Naive thymus-derived CD8-positive, alpha-beta T cell (primary cell): Measurements from ENCODE around the gene EIF4E1B. TPM values are rescaled to one million over a fixed set of nuclear protein-coding genes. Genes with fewer than 3 reads are reported as not detected.

Experiments
- ATAC-seq, 2 donors: fragments of 150-1000 bp; cut with Tn5 transposase in 1 of 2; sonication (Bioruptor Pico), chemical (Tn5 transposase) in 1 of 2; 1 replicate in 1 of 2; 2 replicates in 1 of 2; pipeline ENCODE4 v1.10.0; 2021; ENCODE audit warnings: mild to moderate bottlenecking in 2 of 2, moderate library complexity in 2 of 2
- POLR2A ChIA-PET: fragments of 350-600 bp; sonication (Branson Sonifier 250); formaldehyde crosslinking; loops from one replicate; lab custom pipeline; 2021; ENCODE audit warnings: antibody characterized with exemption; lab: Charles Lee
- DNase-seq, 10 donors: peaks; one replicate each; pipeline versions ENCODE4 v3.0.0 to v3.0.0-alpha.2; 2020 to 2022
- H3K27ac Mint-ChIP-seq, 10 donors: one replicate each; pipeline ENCODE4 v1.8.0; 2020 to 2022; ENCODE audit warnings: mild to moderate bottlenecking in 10 of 10, mixed read lengths in 10 of 10, moderate library complexity in 4 of 10, inconsistent platforms in 1 of 10
- H3K27me3 Mint-ChIP-seq, 5 donors: one replicate each; pipeline ENCODE4 v1.8.0; 2021 to 2022; ENCODE audit warnings: mixed read lengths in 5 of 5
- H3K36me3 Mint-ChIP-seq, 3 donors: one replicate each; pipeline ENCODE4 v1.8.0; 2020 to 2022; ENCODE audit warnings: mixed read lengths in 3 of 3, mild to moderate bottlenecking in 2 of 3, inconsistent platforms in 1 of 3
- H3K4me1 Mint-ChIP-seq, 4 donors: one replicate each; pipeline ENCODE4 v1.8.0; 2021 to 2022; ENCODE audit warnings: mixed read lengths in 4 of 4
- H3K4me3 Mint-ChIP-seq, 10 donors: one replicate each; pipeline ENCODE4 v1.8.0; 2020 to 2022; ENCODE audit warnings: mild to moderate bottlenecking in 10 of 10, mixed read lengths in 10 of 10, moderate library complexity in 6 of 10, inconsistent platforms in 1 of 10
- H3K9me3 Mint-ChIP-seq, 9 donors: one replicate each; pipeline ENCODE4 v1.8.0; 2020 to 2022; ENCODE audit warnings: mixed read lengths in 9 of 9, mild to moderate bottlenecking in 3 of 9, inconsistent platforms in 1 of 9, moderate library complexity in 1 of 9
- polyA plus RNA-seq, 3 donors: library from polyadenylated mRNA; unstranded; fragments of 300-500 nt; fragmentation: Illumina TruSeq; gene quantifications; one replicate each; pipeline ENCODE4 v1.2.3, GENCODE V29; 2021
- total RNA-seq, 8 experiments: library from RNA in 2 of 8; stranded (reverse) in 2 of 8; gene quantifications; one replicate each; pipeline ENCODE4 v1.2.3 and lab custom pipeline; 2021 to 2026

The EIF4E1B gene
- total and polyA plus RNA-seq, 5 experiments from 2014 or later: not detected

DNA sequence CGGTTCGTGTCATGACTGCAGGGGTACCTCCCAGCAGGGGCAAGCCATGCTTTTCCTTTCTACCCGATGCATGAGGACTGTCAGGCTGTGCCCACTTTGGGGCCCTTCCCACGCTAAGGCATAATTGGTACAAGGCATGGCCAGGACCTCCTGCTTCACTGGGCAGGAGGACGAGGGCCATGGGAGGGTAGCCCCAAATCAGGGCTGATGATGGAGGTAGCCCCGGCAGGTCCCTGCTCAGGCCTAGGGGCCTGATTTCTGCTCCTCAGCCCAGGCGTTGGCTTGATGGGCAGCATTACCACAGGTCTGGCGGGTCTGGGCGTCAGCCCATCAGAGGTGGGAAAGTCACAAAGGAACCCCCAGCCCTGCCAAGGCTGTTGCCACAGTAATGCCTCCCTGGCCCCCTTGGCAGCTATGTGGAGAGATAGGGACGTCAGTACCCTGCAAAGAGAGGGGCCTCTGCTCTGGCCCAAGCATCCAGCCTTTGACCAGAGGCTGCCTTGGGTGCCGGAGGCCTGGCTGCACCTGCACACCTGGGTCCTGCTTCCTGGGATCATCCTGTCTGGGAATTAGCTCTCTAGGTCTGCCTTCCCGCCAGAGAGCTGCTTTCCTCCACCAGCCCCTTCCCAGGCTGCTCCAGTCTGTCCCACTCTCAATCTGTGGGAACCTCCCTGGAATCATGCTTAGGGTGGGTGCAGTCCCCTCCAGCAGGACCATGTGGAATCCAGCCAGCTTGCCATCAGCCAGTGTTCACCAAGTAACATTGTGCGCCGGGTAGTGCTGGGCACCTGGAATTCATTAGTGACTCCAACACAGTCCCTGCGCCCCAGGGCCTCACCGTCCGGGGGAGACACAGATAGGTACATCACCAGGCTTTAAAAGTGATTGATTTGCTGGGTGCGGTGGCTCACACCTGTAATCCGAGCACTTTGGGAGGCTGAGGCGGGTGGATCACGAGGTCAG, 32.2 kb downstream of the EIF4E1B start:
- Mint-ChIP-seq H3K9me3 (no peaks in the 10 kb centered on the region), H3K27ac (no peak overlapping the region), H3K36me3 (no peaks in the 10 kb centered on the region), H3K4me1 (peaks cover 22 to 34% (median 28%) of the 10 kb centered on the region in 4 donors), H3K4me3 (peak overlapping the region in 1 of 10 donors; percentile 22), H3K27me3 (peaks cover 6 to 33% (median 20%) of the 10 kb centered on the region in 5 donors)
- ATAC-seq (no peak), DNase-seq (no peak)
- POLR2A ChIA-PET: no interaction called here

DNA sequence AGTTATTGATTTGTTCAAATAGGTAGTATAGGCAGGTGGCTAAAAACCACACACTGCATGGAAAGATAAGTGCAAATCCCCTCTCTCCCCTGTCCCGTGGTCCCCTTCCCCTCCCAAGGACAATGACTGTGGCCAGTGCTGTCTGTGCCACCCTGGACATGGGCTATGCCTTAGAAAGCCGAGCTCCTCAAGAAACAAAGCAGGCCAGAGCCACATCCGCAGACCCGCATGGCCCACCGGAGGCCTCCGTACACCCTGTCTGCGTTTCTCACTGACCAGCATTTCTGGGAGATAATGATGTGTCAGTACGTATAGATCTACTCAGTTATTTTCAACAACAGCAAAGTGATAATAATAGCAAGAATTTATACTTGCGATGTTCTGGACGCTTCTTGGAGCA, 33.1 kb downstream of the EIF4E1B start:
- DNase-seq (no peak), ATAC-seq (no peak)
- Mint-ChIP-seq H3K4me3 (no peak overlapping the region), H3K4me1 (peaks cover 16 to 25% (median 20%) of the 10 kb centered on the region in 4 donors), H3K36me3 (no peaks in the 10 kb centered on the region), H3K9me3 (no peaks in the 10 kb centered on the region), H3K27ac (no peak overlapping the region), H3K27me3 (peaks cover 6 to 34% (median 20%) of the 10 kb centered on the region in 5 donors)
- POLR2A ChIA-PET: no interaction called here

DNA sequence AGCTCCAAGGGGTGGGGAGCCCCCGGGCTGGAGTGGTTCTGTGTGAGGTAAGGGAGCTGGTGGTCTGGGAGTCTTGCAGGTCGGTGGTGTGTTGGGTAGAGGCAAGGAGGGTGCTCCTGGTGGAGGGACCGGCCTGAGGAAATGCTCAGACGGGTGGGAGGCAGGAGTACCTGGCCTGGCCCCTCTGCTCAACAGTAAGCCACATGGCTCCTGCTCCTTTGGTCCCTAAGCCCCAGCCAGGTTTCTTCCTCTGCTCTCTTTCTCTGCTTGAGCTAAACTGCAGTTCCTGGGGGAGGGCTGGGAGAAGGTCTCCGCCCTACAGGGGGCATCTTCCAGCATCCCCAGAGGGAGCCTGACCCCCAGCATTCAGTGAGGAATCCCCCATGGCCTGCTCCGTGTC, 34.0 kb downstream of the EIF4E1B start:
- peaks cover 8 to 16% (median 12%) of the 10 kb centered on the region in 4 donors for H3K4me1 Mint-ChIP-seq
- ATAC-seq (no peak), DNase-seq (no peak)
- H3K9me3 Mint-ChIP-seq: no peaks in the 10 kb centered on the region
- no peaks in the 10 kb centered on the region for H3K36me3 Mint-ChIP-seq
- no peak overlapping the region for H3K4me3 Mint-ChIP-seq
- POLR2A ChIA-PET: interaction anchor here (0.6 kb wide), 1 partner anchor 369 kb away, joined by 4 read pairs; no protein-coding TSS in a partner anchor
- peaks cover 6 to 39% (median 20%) of the 10 kb centered on the region in 5 donors for H3K27me3 Mint-ChIP-seq
- H3K27ac Mint-ChIP-seq: peak overlapping the region in 1 of 10 donors; percentile 59

DNA sequence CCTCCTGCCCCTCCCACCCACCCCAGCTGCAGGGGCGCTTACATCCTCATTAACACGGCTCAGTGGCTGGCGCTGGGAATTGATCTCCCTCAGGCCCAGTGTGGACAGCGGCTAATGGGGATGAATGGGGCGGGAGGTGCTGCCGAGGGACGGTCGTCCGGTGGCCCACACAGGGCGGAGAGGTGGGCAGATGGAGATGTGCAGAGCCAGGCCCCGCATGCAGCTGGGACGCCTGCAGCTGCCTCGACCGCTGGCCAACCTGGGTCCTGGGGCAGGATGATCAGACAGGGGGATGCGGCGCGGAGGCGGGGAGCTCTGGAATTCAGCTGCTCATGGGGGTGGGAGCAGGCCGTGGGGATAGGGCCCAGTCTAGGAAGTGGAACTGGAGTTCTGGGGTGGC, 34.4 kb downstream of the EIF4E1B start:
- POLR2A ChIA-PET: no interaction called here
- DNase-seq: no peak
- H3K4me1 Mint-ChIP-seq: peaks cover 7 to 12% (median 9%) of the 10 kb centered on the region in 4 donors
- no peak for ATAC-seq
- peaks cover 6 to 39% (median 20%) of the 10 kb centered on the region in 5 donors for H3K27me3 Mint-ChIP-seq
- no peak overlapping the region for H3K27ac Mint-ChIP-seq
- H3K36me3 Mint-ChIP-seq: no peaks in the 10 kb centered on the region
- no peaks in the 10 kb centered on the region for H3K9me3 Mint-ChIP-seq
- no peak overlapping the region for H3K4me3 Mint-ChIP-seq

DNA sequence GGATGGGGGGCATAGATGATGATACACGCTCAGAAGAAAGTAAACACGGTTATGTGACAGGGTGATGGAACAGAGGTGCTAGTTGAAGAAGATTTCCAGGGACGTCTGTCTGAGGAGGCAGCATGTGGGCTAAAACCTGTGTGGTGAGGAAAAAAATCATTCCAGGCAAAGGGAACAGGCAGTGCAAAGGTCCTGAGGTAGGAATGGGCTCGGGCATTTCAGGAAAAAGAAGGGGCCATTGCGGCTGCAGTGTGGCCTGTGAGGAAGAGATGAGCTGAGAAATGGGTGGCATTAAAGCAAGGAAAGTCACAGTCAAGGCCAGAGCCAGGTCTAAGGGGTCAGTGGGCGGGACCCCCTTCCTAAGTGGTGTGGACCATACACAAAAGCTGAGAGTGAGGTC, 35.0 kb downstream of the EIF4E1B start:
- POLR2A ChIA-PET: interaction anchor here (0.7 kb wide), 1 partner anchor 250 kb away, joined by 3 read pairs; no protein-coding TSS in a partner anchor
- peaks cover 5% of the 10 kb centered on the region in 4 donors for H3K4me1 Mint-ChIP-seq
- H3K27ac Mint-ChIP-seq: peak overlapping the region in 1 of 10 donors; percentile 38
- no peaks in the 10 kb centered on the region for H3K36me3 Mint-ChIP-seq
- H3K9me3 Mint-ChIP-seq: no peaks in the 10 kb centered on the region
- DNase-seq: no peak
- peaks cover 6 to 39% (median 20%) of the 10 kb centered on the region in 5 donors for H3K27me3 Mint-ChIP-seq
- no peak for ATAC-seq
- no peak overlapping the region for H3K4me3 Mint-ChIP-seq

DNA sequence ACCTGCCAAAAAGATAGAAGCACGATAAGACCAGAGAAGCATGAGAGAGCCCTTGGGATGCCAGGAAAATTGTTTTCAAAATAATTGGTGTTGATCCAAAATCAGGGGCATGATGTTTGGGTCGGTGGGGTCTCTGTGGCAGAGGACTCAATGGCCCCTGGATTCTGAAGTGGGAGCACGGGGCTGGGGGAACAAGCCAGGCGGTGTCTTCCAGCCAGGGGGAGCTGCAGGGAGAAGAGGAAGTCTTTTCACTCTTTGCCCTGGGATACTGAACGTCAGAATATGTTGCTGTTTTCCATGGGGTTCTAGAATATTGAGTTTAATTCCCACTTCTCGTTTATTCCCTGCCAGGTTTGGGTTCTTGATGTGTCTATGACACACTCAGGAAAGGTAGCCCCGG, 37.2 kb downstream of the EIF4E1B start:
- DNase-seq: no peak
- Mint-ChIP-seq H3K9me3 (no peaks in the 10 kb centered on the region), H3K27me3 (peaks cover 6 to 47% (median 25%) of the 10 kb centered on the region in 5 donors), H3K36me3 (no peaks in the 10 kb centered on the region), H3K4me3 (no peak overlapping the region), H3K4me1 (no peaks in the 10 kb centered on the region), H3K27ac (no peak overlapping the region)
- POLR2A ChIA-PET: no interaction called here
- ATAC-seq: no peak

DNA sequence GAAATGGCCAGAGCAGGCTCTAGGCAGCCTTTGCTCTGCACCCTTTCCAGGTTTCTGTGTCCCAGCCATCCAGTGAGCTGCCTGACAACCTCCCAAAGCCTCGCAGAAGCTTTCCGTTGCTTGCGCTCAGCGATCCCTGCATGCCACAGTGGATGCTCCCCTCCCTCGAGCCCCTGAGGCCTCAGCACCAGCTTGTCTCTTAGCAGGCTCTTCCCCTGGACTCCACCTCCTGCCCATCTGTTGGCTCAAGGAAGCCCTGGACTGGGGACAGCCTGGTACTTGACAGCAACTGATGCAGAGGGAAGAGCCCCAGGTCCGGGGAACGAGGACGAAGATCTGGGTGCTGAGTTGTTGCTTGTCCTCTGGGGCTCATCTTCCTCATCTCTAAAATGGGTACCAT, 40.0 kb downstream of the EIF4E1B start:
- POLR2A ChIA-PET: no interaction called here
- H3K9me3 Mint-ChIP-seq: no peaks in the 10 kb centered on the region

DNA sequence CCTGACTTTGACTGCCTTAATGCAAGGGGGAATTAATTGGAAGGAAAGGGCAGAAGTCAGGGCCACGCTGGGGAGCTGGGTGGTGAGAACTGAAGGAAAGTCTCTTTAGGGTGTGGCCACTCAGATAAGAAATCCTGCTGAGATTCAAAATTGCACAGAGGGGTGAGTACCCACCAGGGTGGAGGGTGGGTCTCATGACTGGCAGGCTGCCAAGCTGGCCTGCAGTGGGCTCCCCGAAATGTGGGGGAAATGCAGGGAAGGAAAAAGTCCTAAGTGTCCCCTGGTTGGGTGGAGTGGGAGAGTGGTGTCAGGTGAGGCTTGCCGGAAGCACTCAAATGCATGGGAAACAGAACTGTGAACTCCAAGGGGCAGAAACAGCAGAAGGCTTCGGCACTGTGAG, 40.9 kb downstream of the EIF4E1B start:
- Mint-ChIP-seq H3K9me3 (no peaks in the 10 kb centered on the region), H3K27me3 (peaks cover 0 to 34% (median 19%) of the 10 kb centered on the region in 5 donors), H3K4me1 (no peaks in the 10 kb centered on the region), H3K36me3 (no peaks in the 10 kb centered on the region), H3K4me3 (no peak overlapping the region), H3K27ac (peak overlapping the region in 1 of 10 donors; percentile 55)
- POLR2A ChIA-PET: no interaction called here
- DNase-seq: no peak
- ATAC-seq: no peak

More for the DNA sequence above, 40.0 kb downstream of the EIF4E1B start:
- H3K27me3 Mint-ChIP-seq: peaks cover under 1 to 37% (median 18%) of the 10 kb centered on the region in 5 donors
- H3K27ac Mint-ChIP-seq: no peak overlapping the region
- no peaks in the 10 kb centered on the region for H3K36me3 Mint-ChIP-seq
- no peak overlapping the region for H3K4me3 Mint-ChIP-seq
- DNase-seq: no peak
- H3K4me1 Mint-ChIP-seq: no peaks in the 10 kb centered on the region
- ATAC-seq: no peak

DNA sequence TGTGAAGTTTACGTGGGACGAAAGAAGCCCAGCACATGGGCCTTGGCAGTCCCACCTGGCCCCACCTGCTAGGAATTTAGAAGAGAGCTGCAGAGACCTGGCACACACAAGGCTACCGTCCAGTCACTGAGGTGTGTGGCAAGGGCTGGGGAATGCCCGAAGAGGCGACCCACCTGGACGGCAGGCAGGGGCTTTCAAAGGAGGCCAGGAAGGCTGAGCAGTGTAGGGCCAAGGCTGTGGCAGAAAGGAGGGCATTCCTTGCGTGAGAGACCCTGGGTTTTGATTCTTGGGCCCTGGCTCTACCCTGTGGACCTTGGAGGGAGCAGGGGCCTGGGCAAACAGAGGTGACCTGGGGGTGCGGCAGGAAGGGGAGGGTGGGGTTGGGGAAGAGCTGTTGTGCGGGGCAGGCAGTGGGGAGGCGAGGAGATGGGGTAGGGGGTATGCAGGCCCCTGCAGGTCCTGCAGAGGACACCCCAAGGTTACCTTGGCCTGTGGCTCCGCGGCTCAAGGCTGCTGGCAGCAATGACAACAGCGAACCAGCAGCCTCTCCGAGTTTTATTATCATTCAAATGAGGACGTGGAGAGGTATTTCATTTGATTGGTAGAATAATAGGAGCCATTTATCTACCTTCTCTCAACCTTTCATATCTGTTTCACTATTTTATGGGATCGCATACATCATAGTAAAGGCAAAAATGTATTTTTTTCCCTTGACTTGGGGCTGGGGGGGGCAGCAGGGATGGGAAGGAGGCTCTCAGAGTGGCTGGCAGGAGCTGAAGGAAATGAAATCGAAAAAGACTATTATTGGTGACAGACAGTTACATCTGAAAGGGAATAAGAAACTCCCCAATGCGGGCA, 41.6 kb downstream of the EIF4E1B start:
- no peaks in the 10 kb centered on the region for H3K36me3 Mint-ChIP-seq
- POLR2A ChIA-PET: no interaction called here
- H3K4me3 Mint-ChIP-seq: no peak overlapping the region
- no peaks in the 10 kb centered on the region for H3K4me1 Mint-ChIP-seq
- DNase-seq: no peak
- no peak for ATAC-seq
- H3K9me3 Mint-ChIP-seq: no peaks in the 10 kb centered on the region
- H3K27me3 Mint-ChIP-seq: peaks cover 0 to 42% (median 22%) of the 10 kb centered on the region in 5 donors
- H3K27ac Mint-ChIP-seq: no peak overlapping the region

DNA sequence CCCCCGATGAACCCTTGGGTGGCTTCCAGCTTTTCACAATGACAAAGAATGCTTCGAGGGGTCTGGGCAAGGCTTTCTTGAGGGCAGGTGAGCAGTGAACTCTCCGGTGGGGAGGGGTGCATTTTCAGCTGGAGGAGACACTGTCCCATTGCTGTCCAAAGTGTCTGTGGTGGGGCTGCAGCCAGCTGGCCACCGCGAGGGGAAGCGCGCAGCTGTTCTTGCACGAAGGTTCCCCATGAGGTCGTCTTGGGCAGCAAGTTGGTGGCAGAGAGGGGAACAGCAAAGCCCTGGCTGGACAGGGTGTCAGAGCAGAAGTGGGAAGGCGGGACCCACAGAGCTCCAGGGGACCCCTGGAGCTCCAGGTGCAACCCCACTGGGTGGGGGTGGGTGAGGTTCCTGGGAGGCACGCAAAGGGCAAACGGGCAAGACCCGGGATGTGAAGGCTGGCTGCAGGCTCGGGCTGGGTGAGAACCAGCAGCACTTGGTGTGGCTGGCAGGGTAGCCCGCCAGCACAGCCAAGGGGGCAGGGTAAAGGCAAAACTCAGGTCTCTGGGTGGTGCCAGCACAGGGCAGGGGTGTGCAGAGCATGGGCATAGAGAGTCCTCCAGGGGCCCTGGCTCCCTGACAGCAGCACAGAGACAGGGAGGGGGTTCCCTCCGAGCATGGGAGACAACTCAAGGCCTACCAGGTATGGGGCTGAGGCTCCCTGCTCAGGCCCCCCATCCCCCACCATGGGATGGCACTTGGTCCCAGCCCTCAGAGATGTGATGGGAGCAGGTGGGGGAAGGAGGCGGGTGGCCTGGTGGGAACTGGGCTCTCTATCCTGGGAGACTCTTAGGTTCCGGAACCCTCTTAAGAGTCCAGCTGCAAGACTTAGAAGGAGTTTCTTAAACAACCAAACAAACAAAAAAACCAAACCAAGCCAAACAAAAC, 43.4 kb downstream of the EIF4E1B start:
- ATAC-seq (no peak), DNase-seq (no peak)
- H3K27me3 Mint-ChIP-seq: peaks cover 2 to 60% (median 37%) of the 10 kb centered on the region in 5 donors
- H3K4me1 Mint-ChIP-seq: no peaks in the 10 kb centered on the region
- H3K27ac Mint-ChIP-seq: no peak overlapping the region
- POLR2A ChIA-PET: no interaction called here
- no peak overlapping the region for H3K4me3 Mint-ChIP-seq
- H3K36me3 Mint-ChIP-seq: peaks cover 0 to 2% (median 0%) of the 10 kb centered on the region in 3 donors
- no peaks in the 10 kb centered on the region for H3K9me3 Mint-ChIP-seq

DNA sequence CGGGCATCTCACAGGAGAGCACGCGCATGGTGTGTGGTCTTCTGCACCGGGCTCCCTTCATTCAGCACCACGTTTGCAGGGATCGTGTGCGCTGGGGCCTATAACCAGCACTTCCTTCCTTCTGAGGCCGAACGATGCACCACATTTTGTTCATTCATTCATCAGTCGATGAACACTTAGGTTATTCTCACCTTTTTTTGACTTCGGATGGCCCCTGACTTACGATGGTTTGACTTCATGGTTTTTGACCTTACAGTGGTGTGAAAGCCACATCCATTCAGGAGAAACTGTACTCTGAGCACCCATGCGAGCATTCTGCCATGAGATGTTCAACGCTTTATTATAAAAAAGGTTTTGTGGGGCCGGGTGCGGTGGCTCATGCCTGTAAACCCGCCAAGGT, 44.3 kb downstream of the EIF4E1B start:
- DNase-seq: no peak

More for the DNA sequence above, 44.3 kb downstream of the EIF4E1B start:
- POLR2A ChIA-PET: no interaction called here
- H3K27me3 Mint-ChIP-seq: peaks cover 4 to 68% (median 46%) of the 10 kb centered on the region in 5 donors
- peaks cover 0 to 3% (median 0%) of the 10 kb centered on the region in 3 donors for H3K36me3 Mint-ChIP-seq
- H3K27ac Mint-ChIP-seq: no peak overlapping the region
- no peak overlapping the region for H3K4me3 Mint-ChIP-seq
- H3K9me3 Mint-ChIP-seq: no peaks in the 10 kb centered on the region
- peaks cover 0 to 1% (median 0%) of the 10 kb centered on the region in 4 donors for H3K4me1 Mint-ChIP-seq
- ATAC-seq: no peak
